RKO (cell line): ENCODE results near the gene SHISA4.

ENCODE experiments used
- DNase-seq: peaks from one replicate; pipeline ENCODE4 v3.0.0-alpha.2; 2016; ENCODE audit warnings: low spot score

The SHISA4 gene

GRCh38 chr1:201881617-201882016 lies 7.1 kb upstream of the SHISA4 start:
- no peak for DNase-seq

GRCh38 chr1:201882665-201883132 lies 6.0 kb upstream of the SHISA4 start:
- DNase-seq: peak; percentile 91

- no peak for DNase-seq
Observed at GRCh38 chr1:201883266-201883665, 5.4 kb upstream of the SHISA4 start.

- DNase-seq: peak; percentile 30
Observed at GRCh38 chr1:201883786-201884185, 4.9 kb upstream of the SHISA4 start.

GRCh38 chr1:201884425-201884824 lies 4.3 kb upstream of the SHISA4 start:
- no peak for DNase-seq

- DNase-seq: no peak
Observed at GRCh38 chr1:201885531-201886075, 3.1 kb upstream of the SHISA4 start.

GRCh38 chr1:201886103-201886885 lies 2.4 kb upstream of the SHISA4 start:
- no peak for DNase-seq

- DNase-seq: no peak
Observed at GRCh38 chr1:201887116-201887866, 1.4 kb upstream of the SHISA4 start.

GRCh38 chr1:201889090-201889968 lies 631 bp downstream of the SHISA4 start:
- DNase-seq: no peak

GRCh38 chr1:201890223-201890622 lies 1.5 kb downstream of the SHISA4 start:
- no peak for DNase-seq

GRCh38 chr1:201890806-201891450 lies 2.2 kb downstream of the SHISA4 start:
- DNase-seq: no peak

- no peak for DNase-seq
Observed at GRCh38 chr1:201891451-201892045, 2.9 kb downstream of the SHISA4 start.

GRCh38 chr1:201892211-201892610 lies 3.5 kb downstream of the SHISA4 start:
- no peak for DNase-seq

- DNase-seq: no peak
Observed at GRCh38 chr1:201893431-201893830, 4.7 kb downstream of the SHISA4 start.

- no peak for DNase-seq
Observed at GRCh38 chr1:201894343-201895119, 5.8 kb downstream of the SHISA4 start.

- no peak for DNase-seq
Observed at GRCh38 chr1:201895120-201895665, 6.5 kb downstream of the SHISA4 start.

- peak; percentile 91 for DNase-seq
Observed at GRCh38 chr1:201895913-201896807, 7.5 kb downstream of the SHISA4 start.

GRCh38 chr1:201896951-201897391 lies 8.3 kb downstream of the SHISA4 start:
- DNase-seq: peak; percentile 50
